Vagina (tissue), 2 donors: ENCODE measurements around the gene EML4. TPM values are rescaled to one million over a fixed set of nuclear protein-coding genes. Genes with fewer than 3 reads are reported as not detected.

ENCODE experiments used
- DNase-seq, 2 donors: peaks; one replicate each; pipeline ENCODE4 v3.0.0-alpha.2; 2017; ENCODE audit errors: extremely low spot score in 2 of 2
- H3K27ac ChIP-seq: fragments of 200-600 bp; sonication (generic); one replicate; pipeline ENCODE4 v1.5.1; 2019
- H3K27me3 ChIP-seq: fragments of 200-600 bp; sonication (generic); one replicate; pipeline ENCODE4 v1.5.1; 2019
- H3K36me3 ChIP-seq, 2 donors: fragments of 200-600 bp; sonication (generic); one replicate each; pipeline ENCODE4 v1.5.1; 2017 to 2019
- H3K4me1 ChIP-seq: fragments of 200-600 bp; sonication (generic); one replicate; pipeline ENCODE4 v1.5.1; 2019
- H3K4me3 ChIP-seq, 2 donors: fragments of 200-600 bp; sonication (generic); 1 replicate in 1 of 2; 2 replicates in 1 of 2; pipeline ENCODE4 v1.5.1; 2016 to 2019
- H3K9me3 ChIP-seq: fragments of 200-600 bp; sonication (generic); one replicate; pipeline ENCODE4 v1.5.1; 2019
- CTCF ChIP-seq, 3 experiments: fragments of 450-650 bp in 2 of 3; fragments of 200-600 bp in 1 of 3; sonication (generic) in 1 of 3; IDR thresholded peaks; one replicate each; pipeline ENCODE4 v1.5.1; 2017 to 2019; ENCODE audit warnings: antibody characterized with exemption in 3 of 3, mild to moderate bottlenecking in 2 of 3, moderate library complexity in 2 of 3
- POLR2A ChIP-seq, 2 donors: fragments of 450-650 bp; IDR thresholded peaks; one replicate each; pipeline ENCODE4 v1.6.1; 2017; ENCODE audit warnings: antibody characterized with exemption in 2 of 2, mild to moderate bottlenecking in 2 of 2, moderate library complexity in 2 of 2
- POLR2AphosphoS5 ChIP-seq, 2 donors: sonication (generic); formaldehyde crosslinking; IDR thresholded peaks; one replicate each; pipeline ENCODE4 v1.9.0; 2017; ENCODE audit warnings: antibody characterized with exemption in 2 of 2, mild to moderate bottlenecking in 2 of 2, low read depth in 1 of 2; ENCODE audit not compliant: insufficient read depth in 1 of 2
- intact Hi-C: fragments of 100-400 bp; cut with DNase I; formaldehyde crosslinking; loops from one replicate; pipeline ENCODE4 v1.15.1; 2023
- total RNA-seq: library from RNA; depleted of rRNA; stranded (reverse); fragments of >200 nt; gene quantifications from one replicate; pipeline ENCODE4 v1.2.3, GENCODE V29; 2016

EML4 gene
- total RNA-seq, 1 donor from 2014 or later: 26.0 TPM

- H3K4me1 ChIP-seq: peaks cover 21% of the 10 kb centered on the region
- no peak for DNase-seq
- no peaks in the 10 kb centered on the region for H3K27me3 ChIP-seq
- H3K27ac ChIP-seq: no peak overlapping the region
- H3K4me3 ChIP-seq: no peak overlapping the region
- H3K36me3 ChIP-seq: no peaks in the 10 kb centered on the region
- TF ChIP-seq CTCF (IDR thresholded peaks at IDR 0.05) (no peak), POLR2A (IDR thresholded peaks at IDR 0.05) (no peak), POLR2AphosphoS5 (IDR thresholded peaks at IDR 0.05; ENCODE audit: insufficient read depth in 1 of 2, low read depth in 1 of 2) (no peak)
- no peaks in the 10 kb centered on the region for H3K9me3 ChIP-seq
- intact Hi-C loops: no loop called here
Measured at GRCh38 chr2:42225573-42225972, 56.4 kb downstream of the EML4 start.

- H3K4me3 ChIP-seq: no peak overlapping the region
- peaks cover 20% of the 10 kb centered on the region for H3K4me1 ChIP-seq
- H3K9me3 ChIP-seq: no peaks in the 10 kb centered on the region
- H3K27ac ChIP-seq: no peak overlapping the region
- no peaks in the 10 kb centered on the region for H3K27me3 ChIP-seq
- no peaks in the 10 kb centered on the region for H3K36me3 ChIP-seq
- no peak for DNase-seq
- TF ChIP-seq POLR2AphosphoS5 (IDR thresholded peaks at IDR 0.05; ENCODE audit: insufficient read depth in 1 of 2, low read depth in 1 of 2) (no peak), CTCF (IDR thresholded peaks at IDR 0.05) (no peak), POLR2A (IDR thresholded peaks at IDR 0.05) (no peak)
- intact Hi-C loops: no loop called here
Measured at GRCh38 chr2:42227491-42227890, 58.3 kb downstream of the EML4 start.

DNA sequence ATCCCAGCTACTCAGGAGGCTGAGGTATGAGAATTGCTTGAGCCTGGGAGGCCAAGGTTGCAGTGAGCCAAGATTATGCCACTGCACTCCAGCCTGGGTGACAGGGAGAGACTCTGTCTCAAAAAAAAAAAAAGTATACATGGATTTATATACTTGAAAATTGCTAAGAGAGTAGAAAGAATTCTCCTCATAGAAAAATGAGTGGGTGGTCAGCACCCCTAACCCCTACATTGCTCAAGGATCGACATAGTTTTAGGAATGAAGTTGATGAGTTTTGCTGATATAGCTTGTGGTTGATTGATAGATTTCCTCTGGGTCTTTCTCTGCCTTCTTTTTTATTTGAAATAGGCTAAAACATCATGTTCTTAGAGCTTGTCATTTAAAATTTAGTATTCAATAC is 58.9 kb downstream of the EML4 start:
- Histone ChIP-seq H3K4me3 (no peak overlapping the region), H3K27ac (no peak overlapping the region), H3K9me3 (no peaks in the 10 kb centered on the region), H3K36me3 (no peaks in the 10 kb centered on the region), H3K4me1 (peaks cover 14% of the 10 kb centered on the region), H3K27me3 (no peaks in the 10 kb centered on the region)
- DNase-seq: no peak
- TF ChIP-seq CTCF (IDR thresholded peaks at IDR 0.05): no peak
- TF ChIP-seq POLR2AphosphoS5 (IDR thresholded peaks at IDR 0.05; ENCODE audit: insufficient read depth in 1 of 2, low read depth in 1 of 2): no peak
- no peak for TF ChIP-seq POLR2A (IDR thresholded peaks at IDR 0.05)
- intact Hi-C loops: no loop called here

- intact Hi-C loops: no loop called here
- Histone ChIP-seq H3K36me3 (no peaks in the 10 kb centered on the region), H3K4me3 (no peak overlapping the region), H3K9me3 (no peaks in the 10 kb centered on the region), H3K27ac (no peak overlapping the region), H3K27me3 (no peaks in the 10 kb centered on the region), H3K4me1 (no peaks in the 10 kb centered on the region)
- no peak for TF ChIP-seq POLR2A (IDR thresholded peaks at IDR 0.05)
- TF ChIP-seq CTCF (IDR thresholded peaks at IDR 0.05): no peak
- no peak for TF ChIP-seq POLR2AphosphoS5 (IDR thresholded peaks at IDR 0.05; ENCODE audit: insufficient read depth in 1 of 2, low read depth in 1 of 2)
- DNase-seq: no peak
Measured at GRCh38 chr2:42229949-42230348, 60.8 kb downstream of the EML4 start.

GRCh38 chr2:42230891-42231290 is 61.7 kb downstream of the EML4 start:
- H3K36me3 ChIP-seq: no peaks in the 10 kb centered on the region
- H3K27ac ChIP-seq: no peak overlapping the region
- intact Hi-C loops: no loop called here
- no peak for TF ChIP-seq CTCF (IDR thresholded peaks at IDR 0.05)
- no peak for TF ChIP-seq POLR2AphosphoS5 (IDR thresholded peaks at IDR 0.05; ENCODE audit: insufficient read depth in 1 of 2, low read depth in 1 of 2)
- TF ChIP-seq POLR2A (IDR thresholded peaks at IDR 0.05): no peak
- H3K9me3 ChIP-seq: no peaks in the 10 kb centered on the region
- H3K4me3 ChIP-seq: no peak overlapping the region
- no peak for DNase-seq
- H3K4me1 ChIP-seq: no peaks in the 10 kb centered on the region
- H3K27me3 ChIP-seq: no peaks in the 10 kb centered on the region
